ENCODE data around the gene ARHGAP45. TPM values are rescaled to one million over a fixed set of nuclear protein-coding genes. Genes with fewer than 3 reads are reported as not detected.

Gene ARHGAP45
- total RNA-seq, 1 donor, result 0.18 TPM

GRCh38 chr19:1070931-1071791 is 4.2 kb downstream of the ARHGAP45 start:
- no peak overlapping the region for H3K4me3 ChIP-seq (ENCODE audit: low read depth, low read length)
- TF ChIP-seq, protein P1, sequence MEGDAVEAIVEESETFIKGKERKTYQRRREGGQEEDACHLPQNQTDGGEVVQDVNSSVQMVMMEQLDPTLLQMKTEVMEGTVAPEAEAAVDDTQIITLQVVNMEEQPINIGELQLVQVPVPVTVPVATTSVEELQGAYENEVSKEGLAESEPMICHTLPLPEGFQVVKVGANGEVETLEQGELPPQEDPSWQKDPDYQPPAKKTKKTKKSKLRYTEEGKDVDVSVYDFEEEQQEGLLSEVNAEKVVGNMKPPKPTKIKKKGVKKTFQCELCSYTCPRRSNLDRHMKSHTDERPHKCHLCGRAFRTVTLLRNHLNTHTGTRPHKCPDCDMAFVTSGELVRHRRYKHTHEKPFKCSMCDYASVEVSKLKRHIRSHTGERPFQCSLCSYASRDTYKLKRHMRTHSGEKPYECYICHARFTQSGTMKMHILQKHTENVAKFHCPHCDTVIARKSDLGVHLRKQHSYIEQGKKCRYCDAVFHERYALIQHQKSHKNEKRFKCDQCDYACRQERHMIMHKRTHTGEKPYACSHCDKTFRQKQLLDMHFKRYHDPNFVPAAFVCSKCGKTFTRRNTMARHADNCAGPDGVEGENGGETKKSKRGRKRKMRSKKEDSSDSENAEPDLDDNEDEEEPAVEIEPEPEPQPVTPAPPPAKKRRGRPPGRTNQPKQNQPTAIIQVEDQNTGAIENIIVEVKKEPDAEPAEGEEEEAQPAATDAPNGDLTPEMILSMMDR (IDR thresholded peaks at IDR 0.05; ENCODE audit: insufficient read depth, low read length), result no peak
- DNase-seq (ENCODE audit: low read depth), result no peak

DNA sequence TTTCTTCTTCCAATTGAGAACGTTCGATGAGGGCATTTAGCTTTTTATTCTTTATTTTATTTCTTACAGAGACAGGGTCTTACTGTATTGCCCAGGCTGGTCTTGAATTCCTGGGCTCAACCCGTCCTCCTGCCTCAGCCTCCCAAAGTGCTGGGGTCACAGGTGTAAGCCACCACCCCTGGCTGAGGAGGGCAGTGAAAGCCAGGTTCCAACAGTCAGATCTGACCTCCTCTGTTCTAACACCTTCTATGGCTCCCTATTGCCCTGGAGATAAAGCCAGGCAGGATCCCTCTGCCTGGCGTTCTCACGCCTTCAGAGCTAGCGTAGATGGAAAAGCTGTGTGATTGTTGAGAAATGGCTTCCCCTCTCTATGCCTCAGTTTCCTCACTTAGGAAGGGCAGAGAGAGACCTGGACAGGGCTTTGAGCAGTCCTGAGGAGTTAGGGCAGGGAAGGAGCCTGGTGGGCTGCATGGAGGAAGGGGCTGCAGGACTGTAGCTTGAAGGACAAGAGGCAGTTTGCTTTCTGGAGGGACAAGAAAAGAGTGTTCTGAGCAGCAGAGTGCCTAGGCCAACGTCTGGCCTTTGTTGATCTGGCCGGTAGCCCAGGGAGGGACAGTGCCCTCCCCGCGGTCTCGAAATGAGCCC is 5.5 kb downstream of the ARHGAP45 start:
- TF ChIP-seq, protein P1 (IDR thresholded peaks at IDR 0.05; ENCODE audit: insufficient read depth, low read length), result no peak
- DNase-seq (ENCODE audit: low read depth), result no peak
- H3K4me3 ChIP-seq (ENCODE audit: low read depth, low read length), result no peak overlapping the region

DNA sequence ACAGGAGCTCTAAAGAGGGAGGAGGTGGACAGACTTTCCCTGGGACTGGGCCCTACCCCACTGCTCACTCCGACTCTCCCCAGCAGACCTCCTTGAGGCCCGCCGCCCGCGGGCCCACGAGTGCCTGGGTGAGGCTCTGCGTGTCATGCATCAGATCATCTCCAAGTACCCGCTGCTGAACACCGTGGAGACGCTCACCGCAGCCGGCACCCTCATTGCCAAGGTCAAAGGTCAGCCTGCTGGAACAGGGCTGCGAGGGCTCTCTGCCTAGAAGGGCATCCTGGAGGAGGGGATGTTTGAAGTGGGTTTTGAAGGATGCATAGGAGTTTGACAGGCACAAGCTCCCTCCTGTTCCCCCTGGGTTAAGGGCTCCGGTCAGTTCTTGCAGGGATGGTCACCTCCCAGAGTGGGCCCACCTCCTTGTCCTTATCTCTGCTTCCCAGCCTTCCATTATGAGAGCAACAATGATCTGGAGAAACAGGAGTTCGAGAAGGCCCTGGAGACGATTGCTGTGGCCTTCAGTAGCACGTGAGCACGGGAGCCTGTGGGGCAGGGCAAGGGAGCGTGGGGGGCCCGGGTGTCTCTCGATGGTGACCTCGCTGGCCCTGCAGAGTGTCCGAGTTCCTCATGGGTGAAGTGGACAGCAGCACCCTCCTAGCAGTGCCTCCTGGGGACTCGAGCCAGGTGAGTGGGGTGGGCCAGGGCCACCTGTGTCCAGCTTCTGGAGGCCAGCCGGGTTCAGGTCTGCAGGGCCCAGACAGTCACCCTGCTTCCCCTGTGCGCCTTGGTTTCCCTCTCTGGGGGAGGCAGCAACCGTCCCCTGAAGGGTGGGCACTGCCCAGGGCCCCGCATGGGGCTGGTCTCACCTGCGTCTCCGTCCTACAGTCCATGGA is 6.3 kb downstream of the ARHGAP45 start:
- no peak for DNase-seq (ENCODE audit: low read depth)
- TF ChIP-seq, protein P1 (IDR thresholded peaks at IDR 0.05; ENCODE audit: insufficient read depth, low read length), result no peak
- no peak overlapping the region for H3K4me3 ChIP-seq (ENCODE audit: low read depth, low read length)

DNA sequence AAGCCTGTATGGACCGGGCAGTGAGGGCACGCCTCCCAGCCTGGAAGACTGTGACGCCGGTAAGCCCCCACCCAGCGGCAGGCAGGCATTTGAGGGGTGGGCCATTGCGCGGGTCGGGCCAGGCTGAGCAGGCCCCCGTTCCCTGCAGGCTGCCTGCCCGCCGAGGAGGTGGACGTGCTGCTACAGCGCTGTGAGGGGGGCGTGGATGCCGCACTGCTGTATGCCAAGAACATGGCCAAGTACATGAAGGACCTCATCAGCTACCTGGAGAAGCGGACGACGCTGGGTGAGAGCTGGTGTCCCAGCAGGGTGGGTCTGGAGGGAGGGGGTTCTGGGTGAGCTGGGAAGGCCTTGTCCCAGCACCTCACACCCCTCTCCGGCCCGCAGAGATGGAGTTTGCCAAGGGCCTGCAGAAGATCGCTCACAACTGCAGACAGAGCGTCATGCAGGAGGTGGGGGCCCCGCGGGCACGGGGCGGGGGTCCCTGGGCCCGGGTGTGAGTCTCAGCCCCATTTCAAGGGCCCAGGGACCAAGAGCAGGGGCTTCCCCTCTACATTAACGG is 7.1 kb downstream of the ARHGAP45 start:
- TF ChIP-seq, protein P1 (IDR thresholded peaks at IDR 0.05; ENCODE audit: insufficient read depth, low read length), result no peak
- no peak for DNase-seq (ENCODE audit: low read depth)

DNA sequence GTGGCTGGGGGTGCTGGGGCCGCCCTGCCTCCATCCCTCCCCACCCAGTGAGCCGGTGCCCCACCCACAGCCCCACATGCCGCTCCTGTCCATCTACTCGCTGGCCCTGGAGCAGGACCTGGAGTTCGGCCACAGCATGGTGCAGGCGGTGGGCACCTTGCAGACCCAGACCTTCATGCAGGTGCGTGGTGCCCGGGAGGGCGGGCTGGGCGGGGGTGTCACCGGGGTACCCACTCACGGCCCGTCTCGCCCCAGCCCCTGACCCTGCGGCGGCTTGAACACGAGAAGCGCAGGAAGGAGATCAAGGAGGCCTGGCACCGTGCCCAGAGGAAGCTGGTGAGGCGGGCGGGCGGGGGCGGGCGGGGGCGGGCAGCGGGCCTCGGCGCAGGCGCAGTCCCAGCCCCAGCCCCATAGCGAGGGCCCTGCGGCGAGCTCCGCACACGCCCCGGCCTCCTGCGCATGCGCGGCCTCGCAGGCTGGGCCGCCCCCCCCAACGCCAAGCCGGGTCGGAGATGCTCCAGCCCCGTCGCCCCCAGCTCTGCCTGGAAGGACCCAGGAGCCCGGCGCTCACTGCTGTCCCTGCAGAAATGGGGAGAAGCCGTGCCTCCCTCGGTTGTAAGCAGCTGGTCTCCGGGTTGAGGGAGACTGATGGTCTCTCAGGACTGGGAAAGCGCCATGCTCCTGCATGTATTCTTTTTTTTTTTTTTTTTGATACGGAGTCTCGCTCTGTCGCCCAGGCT is 7.7 kb downstream of the ARHGAP45 start:
- TF ChIP-seq, protein P1 (IDR thresholded peaks at IDR 0.05; ENCODE audit: insufficient read depth, low read length), result no peak
- no peak overlapping the region for H3K4me3 ChIP-seq (ENCODE audit: low read depth, low read length)
- no peak for DNase-seq (ENCODE audit: low read depth)

More for the DNA sequence above, 7.1 kb downstream of the ARHGAP45 start:
- H3K4me3 ChIP-seq (ENCODE audit: low read depth, low read length), result no peak overlapping the region

- TF ChIP-seq, protein P1 (IDR thresholded peaks at IDR 0.05; ENCODE audit: insufficient read depth, low read length), result no peak
- DNase-seq (ENCODE audit: low read depth), result no peak
- H3K4me3 ChIP-seq (ENCODE audit: low read depth, low read length), result no peak overlapping the region
Measured at GRCh38 chr19:1076046-1076386, 9.0 kb downstream of the ARHGAP45 start.
